HepG2 (cell line): Measurements from ENCODE around the gene OR5K4. TPM values are rescaled to one million over a fixed set of nuclear protein-coding genes. Genes with fewer than 3 reads are reported as not detected.

Source experiments
- ADNP ChIP-seq: sonication (generic); formaldehyde crosslinking; IDR thresholded peaks from 2 replicates; pipeline ENCODE4 v1.4.0; 2020; ENCODE audit warnings: missing genetic modification reagents
- ATF7 ChIP-seq, 2 experiments: fragments of 450-650 bp in 1 of 2; sonication (generic) in 1 of 2; formaldehyde crosslinking in 1 of 2; IDR thresholded peaks; 2 replicates each; pipeline versions ENCODE4 v1.4.0 to v1.6.1; 2016 to 2020; ENCODE audit warnings: antibody characterized with exemption in 1 of 2, mild to moderate bottlenecking in 1 of 2, missing genetic modification reagents in 1 of 2
- CENPT ChIP-seq: sonication (generic); formaldehyde crosslinking; IDR thresholded peaks from 2 replicates; pipeline ENCODE4 v1.8.0; 2022; ENCODE audit warnings: low read depth, mild to moderate bottlenecking, moderate library complexity, missing genetic modification reagents
- HNRNPK ChIP-seq: fragments of 200-400 bp; formaldehyde crosslinking; IDR thresholded peaks from 2 replicates; pipeline ENCODE4 v1.6.1; 2018; ENCODE audit warnings: low read length, low read depth, moderate library complexity, mild to moderate bottlenecking; ENCODE audit not compliant: poor library complexity, severe bottlenecking
- KDM1A ChIP-seq: IDR thresholded peaks from 2 replicates; pipeline ENCODE4 v1.6.1; 2016; ENCODE audit warnings: missing compliant biosample characterization
- KMT2B ChIP-seq: IDR thresholded peaks from 2 replicates; pipeline ENCODE4 v1.6.1; 2016; ENCODE audit warnings: missing genetic modification reagents, missing compliant biosample characterization
- MIER3 ChIP-seq: IDR thresholded peaks from 2 replicates; pipeline ENCODE4 v1.6.1; 2016; ENCODE audit warnings: missing compliant biosample characterization, borderline replicate concordance
- RBM22 ChIP-seq: fragments of 200-400 bp; formaldehyde crosslinking; optimal IDR thresholded peaks from 2 replicates; pipeline ENCODE3; 2017; ENCODE audit warnings: mild to moderate bottlenecking, low read length, moderate library complexity
- RXRA ChIP-seq: sonication (generic); formaldehyde crosslinking; IDR thresholded peaks from 2 replicates; pipeline ENCODE4 v1.5.1; 2020; ENCODE audit warnings: missing genetic modification reagents
- RXRB ChIP-seq: IDR thresholded peaks from 2 replicates; pipeline ENCODE4 v1.6.1; 2016; ENCODE audit warnings: borderline replicate concordance, missing genetic modification reagents, missing compliant biosample characterization
- SYNCRIP ChIP-seq: fragments of 200-400 bp; formaldehyde crosslinking; IDR thresholded peaks from 2 replicates; pipeline ENCODE4 v1.6.1; 2018; ENCODE audit warnings: mild to moderate bottlenecking, low read depth, low read length; ENCODE audit not compliant: insufficient read depth
- TP53 ChIP-seq: sonication (generic); formaldehyde crosslinking; conservative IDR thresholded peaks from 2 replicates; pipeline ENCODE4 v1.4.0; 2020; ENCODE audit warnings: missing genetic modification reagents
- ZKSCAN8 ChIP-seq: IDR thresholded peaks from 2 replicates; pipeline ENCODE4 v1.6.1; 2016; ENCODE audit warnings: borderline replicate concordance, missing genetic modification reagents, missing compliant biosample characterization
- polyA plus RNA-seq, 8 experiments: library from polyadenylated mRNA; depleted of rRNA in 3 of 8; stranded (reverse) in 7 of 8; unstranded in 1 of 8; fragments of >200 nt; fragmentation: Illumina TruSeq in 4 of 8; extraction: Trizol in 4 of 8; gene quantifications; 2 replicates each; pipeline versions ENCODE4 v1.2.1 to v1.2.3, GENCODE V29; 2011 to 2016; ENCODE audit warnings: low read depth in 4 of 8, missing spikeins in 1 of 8, mixed read lengths in 1 of 8; ENCODE audit not compliant: insufficient read depth in 1 of 8
- total RNA-seq, 5 experiments: library from RNA; depleted of rRNA; stranded (reverse); fragments of >200 nt; fragmentation: Illumina TruSeq; extraction: Trizol; gene quantifications; 2 replicates each; pipeline ENCODE4 v1.2.3, GENCODE V29; 2016; ENCODE audit warnings: low read depth in 1 of 5
- TF ChIP-seq, protein P1 (sequence below): IDR thresholded peaks from 2 replicates; pipeline ENCODE4 v1.4.0; 2020; ENCODE audit warnings: mild to moderate bottlenecking, missing genetic modification reagents
- TF ChIP-seq, protein P2 (sequence below): sonication (generic); formaldehyde crosslinking; IDR thresholded peaks from 2 replicates; pipeline ENCODE4 v1.5.0; 2020; ENCODE audit warnings: mild to moderate bottlenecking, missing genetic modification reagents, moderate library complexity
- TF ChIP-seq, protein P3 (sequence below): sonication (generic); formaldehyde crosslinking; IDR thresholded peaks from 2 replicates; pipeline ENCODE4 v1.5.1; 2020; ENCODE audit warnings: mild to moderate bottlenecking, missing genetic modification reagents, borderline replicate concordance
- TF ChIP-seq, protein P4 (sequence below): sonication (generic); formaldehyde crosslinking; IDR thresholded peaks from 2 replicates; pipeline ENCODE4 v1.4.0; 2020; ENCODE audit warnings: mild to moderate bottlenecking, missing genetic modification reagents

OR5K4 gene
- total and polyA plus RNA-seq, 2 of the 13 experiments (the other 11 are each of a cell fraction or from before 2014, with no cell fraction given) = not detected

DNA sequence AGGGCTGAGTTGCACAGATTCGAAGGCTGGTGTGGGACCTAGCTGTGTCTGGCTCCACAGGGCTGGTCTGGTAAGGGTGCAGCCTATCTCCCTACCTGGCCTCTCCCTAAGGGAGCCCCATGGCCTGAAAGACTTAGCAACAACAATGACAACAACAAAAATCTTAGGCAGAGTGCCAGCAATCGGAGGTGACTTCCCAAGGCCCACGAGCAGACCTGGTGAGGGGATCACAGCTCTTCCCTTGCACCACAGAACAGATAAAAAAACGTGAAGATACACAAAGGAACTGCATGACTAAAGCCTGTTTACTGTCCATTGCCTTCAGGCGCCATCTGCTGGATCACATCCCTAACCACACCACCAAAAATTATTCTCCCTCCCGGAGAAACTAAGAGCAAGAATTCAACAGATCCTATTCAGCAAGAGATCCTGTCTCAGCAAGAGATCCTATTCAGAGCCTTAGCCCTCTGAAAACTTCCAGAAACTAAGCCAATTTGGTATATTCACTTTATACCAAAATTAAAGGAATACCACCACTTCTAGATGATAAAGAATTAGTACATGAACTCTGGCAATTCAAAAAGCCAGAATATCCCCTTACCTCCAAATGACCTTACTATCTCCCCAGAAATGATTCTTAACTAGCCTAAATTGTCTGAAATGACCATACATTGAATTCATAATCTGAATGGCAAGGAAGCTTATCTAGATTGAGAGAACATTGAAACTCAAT is 24.1 kb upstream of the OR5K4 start (continued):
- TF ChIP-seq KMT2B (CRISPR knock-in tag) (no peak), ZKSCAN8 (CRISPR knock-in tag) (no peak), RXRB (CRISPR knock-in tag) (no peak), HNRNPK (no peak), RXRA (no peak), KDM1A (CRISPR knock-in tag) (no peak), CENPT (no peak), RBM22 (no peak), MIER3 (CRISPR knock-in tag) (no peak), TP53 (CRISPR knock-in tag) (no peak), ADNP (CRISPR knock-in tag) (no peak), SYNCRIP (no peak), ATF7 (IDR thresholded peaks at IDR 0.05) (no peak), ATF7 (CRISPR knock-in tag; IDR thresholded peaks at IDR 0.05) (no peak)
- TF ChIP-seq, protein P1, sequence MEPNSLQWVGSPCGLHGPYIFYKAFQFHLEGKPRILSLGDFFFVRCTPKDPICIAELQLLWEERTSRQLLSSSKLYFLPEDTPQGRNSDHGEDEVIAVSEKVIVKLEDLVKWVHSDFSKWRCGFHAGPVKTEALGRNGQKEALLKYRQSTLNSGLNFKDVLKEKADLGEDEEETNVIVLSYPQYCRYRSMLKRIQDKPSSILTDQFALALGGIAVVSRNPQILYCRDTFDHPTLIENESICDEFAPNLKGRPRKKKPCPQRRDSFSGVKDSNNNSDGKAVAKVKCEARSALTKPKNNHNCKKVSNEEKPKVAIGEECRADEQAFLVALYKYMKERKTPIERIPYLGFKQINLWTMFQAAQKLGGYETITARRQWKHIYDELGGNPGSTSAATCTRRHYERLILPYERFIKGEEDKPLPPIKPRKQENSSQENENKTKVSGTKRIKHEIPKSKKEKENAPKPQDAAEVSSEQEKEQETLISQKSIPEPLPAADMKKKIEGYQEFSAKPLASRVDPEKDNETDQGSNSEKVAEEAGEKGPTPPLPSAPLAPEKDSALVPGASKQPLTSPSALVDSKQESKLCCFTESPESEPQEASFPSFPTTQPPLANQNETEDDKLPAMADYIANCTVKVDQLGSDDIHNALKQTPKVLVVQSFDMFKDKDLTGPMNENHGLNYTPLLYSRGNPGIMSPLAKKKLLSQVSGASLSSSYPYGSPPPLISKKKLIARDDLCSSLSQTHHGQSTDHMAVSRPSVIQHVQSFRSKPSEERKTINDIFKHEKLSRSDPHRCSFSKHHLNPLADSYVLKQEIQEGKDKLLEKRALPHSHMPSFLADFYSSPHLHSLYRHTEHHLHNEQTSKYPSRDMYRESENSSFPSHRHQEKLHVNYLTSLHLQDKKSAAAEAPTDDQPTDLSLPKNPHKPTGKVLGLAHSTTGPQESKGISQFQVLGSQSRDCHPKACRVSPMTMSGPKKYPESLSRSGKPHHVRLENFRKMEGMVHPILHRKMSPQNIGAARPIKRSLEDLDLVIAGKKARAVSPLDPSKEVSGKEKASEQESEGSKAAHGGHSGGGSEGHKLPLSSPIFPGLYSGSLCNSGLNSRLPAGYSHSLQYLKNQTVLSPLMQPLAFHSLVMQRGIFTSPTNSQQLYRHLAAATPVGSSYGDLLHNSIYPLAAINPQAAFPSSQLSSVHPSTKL (CRISPR knock-in tag) = 0 out of 2 replicates have a peak, but pooled peaks have one; percentile 13
- TF ChIP-seq, protein P2, sequence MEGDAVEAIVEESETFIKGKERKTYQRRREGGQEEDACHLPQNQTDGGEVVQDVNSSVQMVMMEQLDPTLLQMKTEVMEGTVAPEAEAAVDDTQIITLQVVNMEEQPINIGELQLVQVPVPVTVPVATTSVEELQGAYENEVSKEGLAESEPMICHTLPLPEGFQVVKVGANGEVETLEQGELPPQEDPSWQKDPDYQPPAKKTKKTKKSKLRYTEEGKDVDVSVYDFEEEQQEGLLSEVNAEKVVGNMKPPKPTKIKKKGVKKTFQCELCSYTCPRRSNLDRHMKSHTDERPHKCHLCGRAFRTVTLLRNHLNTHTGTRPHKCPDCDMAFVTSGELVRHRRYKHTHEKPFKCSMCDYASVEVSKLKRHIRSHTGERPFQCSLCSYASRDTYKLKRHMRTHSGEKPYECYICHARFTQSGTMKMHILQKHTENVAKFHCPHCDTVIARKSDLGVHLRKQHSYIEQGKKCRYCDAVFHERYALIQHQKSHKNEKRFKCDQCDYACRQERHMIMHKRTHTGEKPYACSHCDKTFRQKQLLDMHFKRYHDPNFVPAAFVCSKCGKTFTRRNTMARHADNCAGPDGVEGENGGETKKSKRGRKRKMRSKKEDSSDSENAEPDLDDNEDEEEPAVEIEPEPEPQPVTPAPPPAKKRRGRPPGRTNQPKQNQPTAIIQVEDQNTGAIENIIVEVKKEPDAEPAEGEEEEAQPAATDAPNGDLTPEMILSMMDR = peak; percentile 85
- TF ChIP-seq, protein P3, sequence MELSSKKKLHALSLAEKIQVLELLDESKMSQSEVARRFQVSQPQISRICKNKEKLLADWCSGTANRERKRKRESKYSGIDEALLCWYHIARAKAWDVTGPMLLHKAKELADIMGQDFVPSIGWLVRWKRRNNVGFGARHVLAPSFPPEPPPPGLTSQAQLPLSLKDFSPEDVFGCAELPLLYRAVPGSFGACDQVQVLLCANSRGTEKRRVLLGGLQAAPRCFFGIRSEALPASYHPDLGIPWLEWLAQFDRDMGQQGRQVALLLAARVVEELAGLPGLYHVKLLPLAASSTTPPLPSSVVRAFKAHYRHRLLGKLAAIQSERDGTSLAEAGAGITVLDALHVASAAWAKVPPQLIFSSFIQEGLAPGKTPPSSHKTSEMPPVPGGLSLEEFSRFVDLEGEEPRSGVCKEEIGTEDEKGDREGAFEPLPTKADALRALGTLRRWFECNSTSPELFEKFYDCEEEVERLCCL = no peak
- TF ChIP-seq, protein P4, sequence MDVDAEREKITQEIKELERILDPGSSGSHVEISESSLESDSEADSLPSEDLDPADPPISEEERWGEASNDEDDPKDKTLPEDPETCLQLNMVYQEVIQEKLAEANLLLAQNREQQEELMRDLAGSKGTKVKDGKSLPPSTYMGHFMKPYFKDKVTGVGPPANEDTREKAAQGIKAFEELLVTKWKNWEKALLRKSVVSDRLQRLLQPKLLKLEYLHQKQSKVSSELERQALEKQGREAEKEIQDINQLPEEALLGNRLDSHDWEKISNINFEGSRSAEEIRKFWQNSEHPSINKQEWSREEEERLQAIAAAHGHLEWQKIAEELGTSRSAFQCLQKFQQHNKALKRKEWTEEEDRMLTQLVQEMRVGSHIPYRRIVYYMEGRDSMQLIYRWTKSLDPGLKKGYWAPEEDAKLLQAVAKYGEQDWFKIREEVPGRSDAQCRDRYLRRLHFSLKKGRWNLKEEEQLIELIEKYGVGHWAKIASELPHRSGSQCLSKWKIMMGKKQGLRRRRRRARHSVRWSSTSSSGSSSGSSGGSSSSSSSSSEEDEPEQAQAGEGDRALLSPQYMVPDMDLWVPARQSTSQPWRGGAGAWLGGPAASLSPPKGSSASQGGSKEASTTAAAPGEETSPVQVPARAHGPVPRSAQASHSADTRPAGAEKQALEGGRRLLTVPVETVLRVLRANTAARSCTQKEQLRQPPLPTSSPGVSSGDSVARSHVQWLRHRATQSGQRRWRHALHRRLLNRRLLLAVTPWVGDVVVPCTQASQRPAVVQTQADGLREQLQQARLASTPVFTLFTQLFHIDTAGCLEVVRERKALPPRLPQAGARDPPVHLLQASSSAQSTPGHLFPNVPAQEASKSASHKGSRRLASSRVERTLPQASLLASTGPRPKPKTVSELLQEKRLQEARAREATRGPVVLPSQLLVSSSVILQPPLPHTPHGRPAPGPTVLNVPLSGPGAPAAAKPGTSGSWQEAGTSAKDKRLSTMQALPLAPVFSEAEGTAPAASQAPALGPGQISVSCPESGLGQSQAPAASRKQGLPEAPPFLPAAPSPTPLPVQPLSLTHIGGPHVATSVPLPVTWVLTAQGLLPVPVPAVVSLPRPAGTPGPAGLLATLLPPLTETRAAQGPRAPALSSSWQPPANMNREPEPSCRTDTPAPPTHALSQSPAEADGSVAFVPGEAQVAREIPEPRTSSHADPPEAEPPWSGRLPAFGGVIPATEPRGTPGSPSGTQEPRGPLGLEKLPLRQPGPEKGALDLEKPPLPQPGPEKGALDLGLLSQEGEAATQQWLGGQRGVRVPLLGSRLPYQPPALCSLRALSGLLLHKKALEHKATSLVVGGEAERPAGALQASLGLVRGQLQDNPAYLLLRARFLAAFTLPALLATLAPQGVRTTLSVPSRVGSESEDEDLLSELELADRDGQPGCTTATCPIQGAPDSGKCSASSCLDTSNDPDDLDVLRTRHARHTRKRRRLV (CRISPR knock-in tag) = no peak
